ENCODE measurements around the gene SNAI3.

- no peak for TF ChIP-seq CTCF (IDR thresholded peaks at IDR 0.05 in 2 of 3, conservative IDR thresholded peaks at IDR 0.05 in 1 of 3; ENCODE audit: borderline replicate concordance in 1 of 3, insufficient read depth in 1 of 3, low read depth in 2 of 3, low read length in 2 of 3)
- TF ChIP-seq REST (IDR thresholded peaks at IDR 0.05; ENCODE audit: low read depth), result no peak
- no peak for TF ChIP-seq YY1 (IDR thresholded peaks at IDR 0.05; ENCODE audit: extremely low read depth, insufficient replicate concordance, low read depth, low read length)
- TF ChIP-seq ZNF274 (IDR thresholded peaks at IDR 0.05; ENCODE audit: low read depth, low read length), result no peak
- no peak for TF ChIP-seq EZH2 (IDR thresholded peaks at IDR 0.05)
- no peak for TF ChIP-seq CEBPB (IDR thresholded peaks at IDR 0.05; ENCODE audit: low read depth)
- TF ChIP-seq JUND (IDR thresholded peaks at IDR 0.05), result no peak
- TF ChIP-seq MAX (IDR thresholded peaks at IDR 0.05), result no peak
- TF ChIP-seq ZBTB33 (IDR thresholded peaks at IDR 0.05; ENCODE audit: extremely low read depth, insufficient replicate concordance, low read length), result no peak
- TF ChIP-seq POLR2A (IDR thresholded peaks at IDR 0.05; ENCODE audit: borderline replicate concordance, extremely low read depth, insufficient read depth, insufficient read length), result no peak
Measured at GRCh38 chr16:88669980-88670379, 16.3 kb downstream of the SNAI3 start.
